Measurements from ENCODE around the gene LURAP1L.

DNA sequence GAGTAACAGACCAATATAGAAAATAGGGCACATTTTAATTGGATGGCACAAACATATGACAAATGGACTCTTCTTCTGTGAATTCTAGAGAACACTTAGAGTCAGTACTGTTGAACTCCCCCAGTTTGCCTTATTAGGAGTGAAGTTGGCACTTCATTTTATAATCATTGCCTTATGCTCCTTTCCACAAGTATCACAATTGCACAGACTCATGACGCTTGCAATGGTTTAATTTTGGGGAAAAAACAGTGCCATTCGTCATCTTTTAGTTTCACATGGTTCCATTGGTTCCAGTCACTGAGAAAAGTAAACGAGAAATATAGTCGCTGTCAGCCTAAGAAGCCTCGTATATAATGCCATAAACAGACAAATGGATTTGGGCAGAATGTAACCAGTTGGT lies 71.2 kb downstream of the LURAP1L start:
- no peak for TF ChIP-seq GATA2 (IDR thresholded peaks at IDR 0.05; ENCODE audit: low read depth, low read length)
- no peak for TF ChIP-seq GATA3 (IDR thresholded peaks at IDR 0.05; ENCODE audit: low read depth, low read length)

Measured in SH-SY5Y (cell line).